SJCRH30 (cell line): Measurements from ENCODE around the gene MCF2. TPM values are rescaled to one million over a fixed set of nuclear protein-coding genes. Genes with fewer than 3 reads are reported as not detected.
"Not testable (repeated sequence)": the region's sequence is repeated elsewhere in the genome, so short reads cannot be mapped to it uniquely, and the experiment has no call there.

Experiments
- DNase-seq, 2 experiments: peaks; one replicate each; pipeline ENCODE4 v3.0.0-alpha.2; 2015 to 2020
- H3K27ac ChIP-seq: fragments of 250-450 bp; sonication (Bioruptor Pico); 2 replicates; pipeline ENCODE4 v1.5.1; 2020; ENCODE audit warnings: mild to moderate bottlenecking, moderate library complexity
- H3K27me3 ChIP-seq: fragments of 250-450 bp; sonication (Bioruptor Pico); 2 replicates; pipeline ENCODE4 v1.5.1; 2020; ENCODE audit warnings: mild to moderate bottlenecking, moderate library complexity
- H3K36me3 ChIP-seq: fragments of 250-450 bp; sonication (Bioruptor Pico); 2 replicates; pipeline ENCODE4 v1.5.1; 2020; ENCODE audit warnings: mild to moderate bottlenecking, moderate library complexity
- H3K4me1 ChIP-seq: fragments of 250-450 bp; sonication (Bioruptor Pico); 2 replicates; pipeline ENCODE4 v1.5.1; 2020; ENCODE audit warnings: mild to moderate bottlenecking, moderate library complexity
- H3K4me3 ChIP-seq: fragments of 250-450 bp; sonication (Bioruptor Pico); 2 replicates; pipeline ENCODE4 v1.5.1; 2020; ENCODE audit warnings: mild to moderate bottlenecking, moderate library complexity
- H3K9me3 ChIP-seq: fragments of 250-450 bp; sonication (Bioruptor Pico); replicated peaks from 2 replicates; pipeline ENCODE4 v1.5.1; 2020; ENCODE audit warnings: mild to moderate bottlenecking, moderate library complexity
- total RNA-seq: library from RNA; depleted of rRNA; stranded (reverse); fragments of >200 nt; shearing (Covaris generic); gene quantifications from 2 replicates; pipeline ENCODE4 v1.2.3, GENCODE V29; 2014

The MCF2 gene
- total RNA-seq, 1 experiment from 2014 or later, result 0.16 TPM

GRCh38 chrX:139691843-139692505 lies 16.0 kb downstream of the MCF2 start:
- Histone ChIP-seq H3K9me3 (no peaks in the 10 kb centered on the region), H3K27ac (no peak overlapping the region)
- DNase-seq, result no peak

GRCh38 chrX:139691493-139691842 lies 16.5 kb downstream of the MCF2 start:
- Histone ChIP-seq H3K27me3 (no peaks in the 10 kb centered on the region), H3K36me3 (no peaks in the 10 kb centered on the region), H3K4me3 (no peak overlapping the region), H3K27ac (no peak overlapping the region), H3K9me3 (no peaks in the 10 kb centered on the region), H3K4me1 (no peaks in the 10 kb centered on the region)
- no peak for DNase-seq

More at GRCh38 chrX:139691843-139692505, 16.0 kb downstream of the MCF2 start:
- H3K36me3 ChIP-seq, result no peaks in the 10 kb centered on the region
- H3K4me1 ChIP-seq, result no peaks in the 10 kb centered on the region
- H3K4me3 ChIP-seq, result no peak overlapping the region
- no peaks in the 10 kb centered on the region for H3K27me3 ChIP-seq

- H3K36me3 ChIP-seq, H3K4me3 ChIP-seq, H3K27ac ChIP-seq, H3K9me3 ChIP-seq, DNase-seq, H3K4me1 ChIP-seq, H3K27me3 ChIP-seq: not testable (repeated sequence)
These were observed 22.8 kb downstream of the MCF2 start for GRCh38 chrX:139685175-139685574.

- H3K27ac ChIP-seq, result no peak overlapping the region
- no peaks in the 10 kb centered on the region for H3K4me1 ChIP-seq
- H3K27me3 ChIP-seq, result no peaks in the 10 kb centered on the region
- H3K9me3 ChIP-seq, result no peaks in the 10 kb centered on the region
- no peaks in the 10 kb centered on the region for H3K36me3 ChIP-seq
- no peak overlapping the region for H3K4me3 ChIP-seq
- no peak for DNase-seq
These were observed 27.6 kb downstream of the MCF2 start for GRCh38 chrX:139680356-139680755.

- Histone ChIP-seq H3K4me1 (no peaks in the 10 kb centered on the region), H3K36me3 (no peaks in the 10 kb centered on the region), H3K4me3 (no peak overlapping the region), H3K27me3 (no peaks in the 10 kb centered on the region), H3K27ac (no peak overlapping the region), H3K9me3 (no peaks in the 10 kb centered on the region)
- DNase-seq, result no peak
These were observed 60.4 kb downstream of the MCF2 start for GRCh38 chrX:139647597-139647996.

- H3K27ac ChIP-seq, result no peak overlapping the region
- H3K27me3 ChIP-seq, result no peaks in the 10 kb centered on the region
- DNase-seq, result peak in 1 of 2 experiments; percentile 6
- no peaks in the 10 kb centered on the region for H3K36me3 ChIP-seq
- no peaks in the 10 kb centered on the region for H3K4me1 ChIP-seq
- no peak overlapping the region for H3K4me3 ChIP-seq
- no peaks in the 10 kb centered on the region for H3K9me3 ChIP-seq
These were observed 65.6 kb downstream of the MCF2 start for GRCh38 chrX:139642241-139642927.

GRCh38 chrX:139640259-139640658 lies 67.7 kb downstream of the MCF2 start:
- Histone ChIP-seq H3K4me3 (no peak overlapping the region), H3K9me3 (no peaks in the 10 kb centered on the region), H3K27me3 (no peaks in the 10 kb centered on the region), H3K27ac (no peak overlapping the region), H3K36me3 (no peaks in the 10 kb centered on the region), H3K4me1 (no peaks in the 10 kb centered on the region)
- DNase-seq, result no peak

- Histone ChIP-seq H3K4me1 (no peaks in the 10 kb centered on the region), H3K27ac (no peak overlapping the region), H3K27me3 (no peaks in the 10 kb centered on the region), H3K4me3 (no peak overlapping the region), H3K36me3 (no peaks in the 10 kb centered on the region), H3K9me3 (no peaks in the 10 kb centered on the region)
- DNase-seq, result no peak
These were observed 68.7 kb downstream of the MCF2 start for GRCh38 chrX:139639253-139639652.

- no peaks in the 10 kb centered on the region for H3K9me3 ChIP-seq
- DNase-seq, result no peak
These were observed 107.9 kb downstream of the MCF2 start for GRCh38 chrX:139600105-139600504.

GRCh38 chrX:139596068-139596467 lies 111.9 kb downstream of the MCF2 start:
- Histone ChIP-seq H3K27me3 (no peaks in the 10 kb centered on the region), H3K4me3 (no peak overlapping the region), H3K27ac (no peak overlapping the region), H3K4me1 (no peaks in the 10 kb centered on the region), H3K9me3 (no peaks in the 10 kb centered on the region), H3K36me3 (no peaks in the 10 kb centered on the region)
- no peak for DNase-seq

More at GRCh38 chrX:139600105-139600504, 107.9 kb downstream of the MCF2 start:
- Histone ChIP-seq H3K4me3 (no peak overlapping the region), H3K36me3 (no peaks in the 10 kb centered on the region), H3K27ac (no peak overlapping the region), H3K27me3 (no peaks in the 10 kb centered on the region), H3K4me1 (no peaks in the 10 kb centered on the region)

- H3K9me3 ChIP-seq, result no peaks in the 10 kb centered on the region
- no peak overlapping the region for H3K27ac ChIP-seq
- no peaks in the 10 kb centered on the region for H3K4me1 ChIP-seq
- no peaks in the 10 kb centered on the region for H3K36me3 ChIP-seq
- H3K27me3 ChIP-seq, result no peaks in the 10 kb centered on the region
- no peak for DNase-seq
- no peak overlapping the region for H3K4me3 ChIP-seq
These were observed 122.4 kb downstream of the MCF2 start for GRCh38 chrX:139585613-139586012.

- DNase-seq, result no peak
- Histone ChIP-seq H3K27ac (no peak overlapping the region), H3K9me3 (no peaks in the 10 kb centered on the region), H3K36me3 (no peaks in the 10 kb centered on the region), H3K4me3 (no peak overlapping the region), H3K4me1 (no peaks in the 10 kb centered on the region), H3K27me3 (no peaks in the 10 kb centered on the region)
These were observed 126.9 kb downstream of the MCF2 start for GRCh38 chrX:139581068-139581467.

- no peaks in the 10 kb centered on the region for H3K36me3 ChIP-seq
- no peak for DNase-seq
- no peaks in the 10 kb centered on the region for H3K27me3 ChIP-seq
- H3K27ac ChIP-seq, result no peak overlapping the region
- H3K4me3 ChIP-seq, result no peak overlapping the region
- no peaks in the 10 kb centered on the region for H3K4me1 ChIP-seq
- H3K9me3 ChIP-seq, result no peaks in the 10 kb centered on the region
These were observed 141.0 kb downstream of the MCF2 start for GRCh38 chrX:139566981-139567380.

GRCh38 chrX:139563251-139563650 lies 144.7 kb downstream of the MCF2 start:
- no peaks in the 10 kb centered on the region for H3K4me1 ChIP-seq
- DNase-seq, result no peak
- no peak overlapping the region for H3K27ac ChIP-seq
- no peaks in the 10 kb centered on the region for H3K9me3 ChIP-seq
- no peaks in the 10 kb centered on the region for H3K36me3 ChIP-seq
- no peak overlapping the region for H3K4me3 ChIP-seq
- no peaks in the 10 kb centered on the region for H3K27me3 ChIP-seq

GRCh38 chrX:139560221-139560620 lies 147.7 kb downstream of the MCF2 start:
- Histone ChIP-seq H3K27me3 (no peaks in the 10 kb centered on the region), H3K4me1 (no peaks in the 10 kb centered on the region), H3K36me3 (no peaks in the 10 kb centered on the region), H3K4me3 (no peak overlapping the region), H3K9me3 (no peaks in the 10 kb centered on the region), H3K27ac (no peak overlapping the region)
- DNase-seq, result no peak
